ENCODE measurements around the gene NPEPPS. TPM values are rescaled to one million over a fixed set of nuclear protein-coding genes. Genes with fewer than 3 reads are reported as not detected.
A peak's percentile ranks its signal among the peaks of the same experiment; 100 is the strongest.

NPEPPS gene
- total RNA-seq, 2 experiments from 2014 or later: 77.3 to 80.7 TPM

- TF ChIP-seq, protein P1, sequence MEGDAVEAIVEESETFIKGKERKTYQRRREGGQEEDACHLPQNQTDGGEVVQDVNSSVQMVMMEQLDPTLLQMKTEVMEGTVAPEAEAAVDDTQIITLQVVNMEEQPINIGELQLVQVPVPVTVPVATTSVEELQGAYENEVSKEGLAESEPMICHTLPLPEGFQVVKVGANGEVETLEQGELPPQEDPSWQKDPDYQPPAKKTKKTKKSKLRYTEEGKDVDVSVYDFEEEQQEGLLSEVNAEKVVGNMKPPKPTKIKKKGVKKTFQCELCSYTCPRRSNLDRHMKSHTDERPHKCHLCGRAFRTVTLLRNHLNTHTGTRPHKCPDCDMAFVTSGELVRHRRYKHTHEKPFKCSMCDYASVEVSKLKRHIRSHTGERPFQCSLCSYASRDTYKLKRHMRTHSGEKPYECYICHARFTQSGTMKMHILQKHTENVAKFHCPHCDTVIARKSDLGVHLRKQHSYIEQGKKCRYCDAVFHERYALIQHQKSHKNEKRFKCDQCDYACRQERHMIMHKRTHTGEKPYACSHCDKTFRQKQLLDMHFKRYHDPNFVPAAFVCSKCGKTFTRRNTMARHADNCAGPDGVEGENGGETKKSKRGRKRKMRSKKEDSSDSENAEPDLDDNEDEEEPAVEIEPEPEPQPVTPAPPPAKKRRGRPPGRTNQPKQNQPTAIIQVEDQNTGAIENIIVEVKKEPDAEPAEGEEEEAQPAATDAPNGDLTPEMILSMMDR (IDR thresholded peaks at IDR 0.05): no peak
Measured at GRCh38 chr17:47650525-47651522, 119.9 kb downstream of the NPEPPS start.

DNA sequence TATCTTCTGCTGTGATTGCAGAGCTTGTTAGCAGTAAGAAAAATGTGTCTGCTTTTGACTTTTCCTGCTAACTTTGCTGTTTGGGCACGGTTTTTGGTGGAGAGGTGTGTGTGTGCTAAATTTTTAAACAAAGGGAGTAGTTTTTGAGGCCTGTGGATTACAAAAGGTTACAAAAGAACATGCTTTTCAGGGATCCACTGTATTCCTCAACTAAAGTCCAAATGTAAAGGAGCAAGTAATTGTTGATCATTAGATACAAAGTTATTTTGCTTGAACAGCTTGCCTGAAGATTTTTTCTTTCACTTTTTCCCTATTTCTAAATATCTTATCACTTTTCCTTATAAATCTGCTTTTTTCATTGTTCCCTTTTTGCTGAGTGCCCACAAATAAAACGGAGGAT, 120.8 kb downstream of the NPEPPS start:
- Mint-ChIP-seq H3K27ac (peak overlapping the region; percentile 94), H3K27me3 (no peaks in the 10 kb centered on the region), H3K9me3 (no peaks in the 10 kb centered on the region), H3K36me3 (ENCODE audit: low read depth) (peaks cover 69% of the 10 kb centered on the region), H3K4me1 (ENCODE audit: low read depth) (peaks cover 71% of the 10 kb centered on the region), H3K4me3 (peak overlapping the region; percentile 55)
- H3K36me3 ChIP-seq (ENCODE audit: insufficient read depth, low read length): peaks cover 51% of the 10 kb centered on the region
- no peak for DNase-seq
- H3K4me1 ChIP-seq (ENCODE audit: insufficient read depth, low read length): peaks cover 61% of the 10 kb centered on the region
- no peak overlapping the region for H3K4me3 ChIP-seq (ENCODE audit: low read length)
- ATAC-seq (ENCODE audit: poor library complexity): no peak
- no peaks in the 10 kb centered on the region for H3K9me3 ChIP-seq (ENCODE audit: control insufficient read depth in 1 of 2, insufficient read depth in 1 of 2, low read length in 2 of 2)
- ChIA-PET CTCF (interaction anchor here (0.7 to 3.0 kb wide), 2 partner anchors 13 to 81 kb away, joined by 5 to 8 read pairs; partner anchors contain the start of gene TBX21), POLR2A (interaction anchor here (0.7 to 5.3 kb wide), 6 partner anchors 7 to 1389 kb away, joined by 3 to 62 read pairs (median 6); partner anchors contain the start of gene OSBPL7)
- no peak overlapping the region for H3K27ac ChIP-seq (ENCODE audit: low read depth in 1 of 2, low read length in 2 of 2)
- no peaks in the 10 kb centered on the region for H3K27me3 ChIP-seq (ENCODE audit: control insufficient read depth in 1 of 2, insufficient read depth in 2 of 2, low read length in 2 of 2)
- TF ChIP-seq, protein P1 (IDR thresholded peaks at IDR 0.05): no peak
- intact Hi-C loops (cut with DNase I, micrococcal nuclease): loop anchor here in 1 of 2 experiments (5.0 kb wide), 3 partner anchors 246 to 396 kb away; partner anchors contain the start of genes CDK5RAP3, NFE2L1 and SP2

More at GRCh38 chr17:47650525-47651522, 119.9 kb downstream of the NPEPPS start:
- Mint-ChIP-seq H3K4me1 (ENCODE audit: low read depth) (peaks cover 65% of the 10 kb centered on the region), H3K27me3 (no peaks in the 10 kb centered on the region), H3K27ac (peak overlapping the region; percentile 94), H3K36me3 (ENCODE audit: low read depth) (peaks cover 60% of the 10 kb centered on the region), H3K9me3 (no peaks in the 10 kb centered on the region), H3K4me3 (peak overlapping the region; percentile 89)
- peak; percentile 53 for ATAC-seq (ENCODE audit: poor library complexity)
- ChIA-PET POLR2A (interaction anchor here (0.7 to 5.3 kb wide), 20 partner anchors 8 to 462 kb away, joined by 3 to 62 read pairs (median 7); partner anchors contain the start of genes CDC27, CDK5RAP3, EFCAB13 and LRRC46), CTCF (interaction anchor here (0.6 to 3.0 kb wide), 5 partner anchors 14 to 512 kb away, joined by 3 to 8 read pairs (median 3); partner anchors contain the start of genes OSBPL7 and TBX21)
- H3K4me3 ChIP-seq (ENCODE audit: low read length): peak overlapping the region; percentile 75
- H3K36me3 ChIP-seq (ENCODE audit: insufficient read depth, low read length): peaks cover 43% of the 10 kb centered on the region
- H3K9me3 ChIP-seq (ENCODE audit: control insufficient read depth in 1 of 2, insufficient read depth in 1 of 2, low read length in 2 of 2): no peaks in the 10 kb centered on the region
- peak overlapping the region; percentile 74 to 80 for H3K27ac ChIP-seq (ENCODE audit: low read depth in 1 of 2, low read length in 2 of 2)
- intact Hi-C loops (cut with DNase I, micrococcal nuclease): loop anchor here (1.0 to 5.0 kb wide), 4 partner anchors 9 to 396 kb away; partner anchors contain the start of genes CDK5RAP3 (in 1 of the 2), NFE2L1 (in 1 of the 2) and SP2 (in 1 of the 2)
- peak; percentile 75 to 96 (median 90) for DNase-seq
- peaks cover 57% of the 10 kb centered on the region for H3K4me1 ChIP-seq (ENCODE audit: insufficient read depth, low read length)
- H3K27me3 ChIP-seq (ENCODE audit: control insufficient read depth in 1 of 2, insufficient read depth in 2 of 2, low read length in 2 of 2): no peaks in the 10 kb centered on the region

DNA sequence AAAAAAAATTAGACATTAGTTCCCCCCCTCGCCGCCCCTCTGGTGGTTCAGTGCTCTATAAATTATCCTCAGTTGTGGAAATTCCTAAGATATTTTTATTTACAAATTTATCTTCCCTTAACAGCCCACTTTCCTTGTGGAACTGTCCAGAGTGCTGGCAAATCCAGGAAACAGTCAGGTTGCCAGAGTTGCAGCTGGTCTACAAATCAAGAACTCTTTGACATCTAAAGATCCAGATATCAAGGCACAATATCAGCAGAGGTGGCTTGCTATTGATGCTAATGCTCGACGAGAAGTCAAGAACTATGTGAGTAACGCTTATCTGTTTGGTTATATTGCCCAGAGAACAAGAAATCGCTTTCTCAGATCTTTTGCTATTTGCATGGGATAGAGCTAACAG, 121.7 kb downstream of the NPEPPS start:
- intact Hi-C loops (cut with DNase I, micrococcal nuclease): loop anchor here in 1 of 2 experiments (5.0 kb wide), 3 partner anchors 245 to 395 kb away; partner anchors contain the start of genes CDK5RAP3, NFE2L1 and SP2

More for the DNA sequence above, 121.7 kb downstream of the NPEPPS start:
- Histone ChIP-seq H3K9me3 (ENCODE audit: control insufficient read depth in 1 of 2, insufficient read depth in 1 of 2, low read length in 2 of 2) (no peaks in the 10 kb centered on the region), H3K4me1 (ENCODE audit: insufficient read depth, low read length) (peaks cover 55% of the 10 kb centered on the region), H3K4me3 (ENCODE audit: low read length) (no peak overlapping the region), H3K27ac (ENCODE audit: low read depth in 1 of 2, low read length in 2 of 2) (no peak overlapping the region), H3K27me3 (ENCODE audit: control insufficient read depth in 1 of 2, insufficient read depth in 2 of 2, low read length in 2 of 2) (no peaks in the 10 kb centered on the region), H3K36me3 (ENCODE audit: insufficient read depth, low read length) (peaks cover 60% of the 10 kb centered on the region)
- peaks cover 77% of the 10 kb centered on the region for H3K36me3 Mint-ChIP-seq (ENCODE audit: low read depth)
- peaks cover 77% of the 10 kb centered on the region for H3K4me1 Mint-ChIP-seq (ENCODE audit: low read depth)
- DNase-seq: peak in 1 of 14 experiments; percentile 5
- TF ChIP-seq, protein P1 (IDR thresholded peaks at IDR 0.05): no peak
- CTCF ChIA-PET: interaction anchor here (3.3 kb wide), 1 partner anchor 11 kb away, joined by 12 read pairs; no protein-coding TSS in a partner anchor
- no peaks in the 10 kb centered on the region for H3K9me3 Mint-ChIP-seq
- H3K27ac Mint-ChIP-seq: peak overlapping the region; percentile 94
- no peak for ATAC-seq (ENCODE audit: poor library complexity)
- POLR2A ChIA-PET: interaction anchor here (0.7 to 5.3 kb wide), 2 partner anchors 11 to 1390 kb away, joined by 3 to 62 read pairs; no protein-coding TSS in a partner anchor
- H3K4me3 Mint-ChIP-seq: peak overlapping the region; percentile 51
- H3K27me3 Mint-ChIP-seq: no peaks in the 10 kb centered on the region

Data from CD4-positive, alpha-beta T cell (primary cell).